Measurements from ENCODE around the gene MGLL.

The MGLL gene

DNA sequence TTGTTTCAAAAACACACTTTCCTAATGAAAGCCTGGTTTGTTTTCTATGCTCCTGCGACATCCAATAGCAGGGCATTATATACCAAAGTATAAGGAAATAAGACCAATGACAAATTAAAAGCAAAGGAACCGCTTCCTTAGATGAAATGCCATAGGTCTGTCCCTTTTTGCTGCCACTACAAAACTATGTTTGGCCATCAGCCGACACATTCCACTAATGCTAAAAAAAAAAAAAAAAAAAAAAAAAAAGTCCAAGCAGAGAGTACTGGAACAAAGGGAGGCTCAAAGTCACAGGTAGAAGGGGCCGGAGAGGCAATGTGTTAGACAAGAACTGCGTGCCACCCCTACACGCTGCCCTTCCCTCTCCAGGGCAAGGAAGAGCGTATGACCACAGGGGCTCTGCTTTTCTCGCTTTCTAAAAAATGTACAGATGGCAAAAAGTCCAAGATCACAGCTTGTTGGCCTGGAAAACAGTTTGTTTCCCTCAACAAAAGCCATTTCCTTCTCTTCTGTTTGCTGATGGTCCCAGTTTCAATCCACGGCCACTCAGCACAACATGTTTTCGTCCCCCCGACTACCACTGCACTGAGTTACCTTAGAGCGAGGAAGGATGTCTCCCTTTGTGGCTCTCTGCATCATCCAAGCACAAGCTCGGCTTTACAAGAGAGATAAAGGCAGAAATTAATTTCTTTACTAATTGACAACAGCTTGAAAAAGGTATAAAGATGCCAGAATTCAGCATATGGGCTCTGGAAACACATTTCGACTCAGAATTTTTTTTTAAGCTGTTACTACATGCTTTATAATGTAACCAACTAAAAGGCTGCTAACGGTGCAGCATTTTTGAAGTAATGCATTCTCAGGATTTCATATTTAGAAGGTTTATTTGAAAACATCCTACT is 78.7 kb downstream of the MGLL start:
- no peak for DNase-seq (ENCODE audit: low read depth in 1 of 2, low spot score in 1 of 2)

DNA sequence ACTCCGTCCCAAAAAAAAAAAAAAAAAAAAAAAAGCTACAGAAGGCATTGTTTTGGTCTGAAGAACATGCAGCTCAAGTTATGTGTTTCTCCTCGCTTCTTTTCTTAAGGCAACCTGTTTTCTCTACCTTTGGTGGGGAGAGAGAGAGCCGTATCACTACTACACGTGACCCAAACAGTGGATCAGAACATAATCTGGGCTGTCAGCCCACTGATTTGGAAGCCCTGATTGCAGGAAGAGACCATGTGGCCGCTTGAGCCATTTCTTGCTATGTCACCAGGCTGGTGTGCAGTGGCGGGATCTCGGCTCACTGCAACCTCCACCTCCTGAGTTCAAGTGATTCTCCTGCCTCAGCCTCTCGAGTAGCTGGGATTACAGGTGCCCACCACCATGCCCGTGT is 79.7 kb downstream of the MGLL start:
- no peak for DNase-seq (ENCODE audit: low read depth in 1 of 2, low spot score in 1 of 2)

DNA sequence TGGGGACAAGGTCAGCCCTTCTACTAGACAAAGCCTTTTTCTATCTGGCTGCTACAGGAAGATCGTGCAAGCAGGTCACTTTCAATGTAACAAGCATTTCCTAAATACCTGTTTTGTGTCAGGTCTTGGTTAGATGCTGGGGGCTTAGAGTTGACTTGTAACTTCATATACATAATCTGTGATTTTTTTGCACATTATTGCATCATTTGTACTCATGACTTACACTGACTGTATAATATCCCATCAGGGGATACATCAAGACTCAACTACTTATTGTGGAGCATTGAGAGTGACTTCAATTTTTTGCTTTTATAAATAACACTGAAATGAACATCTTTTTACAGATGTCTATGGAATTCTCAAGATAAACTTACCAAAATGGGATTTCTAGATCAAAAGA is 80.6 kb downstream of the MGLL start:
- DNase-seq (ENCODE audit: low read depth in 1 of 2, low spot score in 1 of 2): no peak

DNA sequence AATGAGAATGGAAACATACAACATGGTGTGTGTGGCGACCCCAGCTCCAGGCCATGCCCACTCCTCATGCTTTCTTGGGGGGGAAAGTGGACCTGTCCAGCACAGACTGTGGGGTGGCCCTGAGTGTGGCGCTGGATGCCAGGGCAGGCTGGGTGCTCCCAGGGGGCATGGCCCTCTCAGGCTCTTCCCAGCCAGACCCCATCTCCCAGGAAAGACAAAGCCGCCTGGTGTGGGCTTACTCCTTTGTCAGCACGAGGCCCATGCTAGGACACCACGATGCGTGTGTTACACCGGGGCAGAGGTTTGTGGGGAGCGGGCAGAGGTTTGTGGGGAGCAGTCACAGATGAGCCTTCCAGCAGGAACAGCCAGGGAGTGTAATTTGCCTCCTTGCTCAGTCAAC is 81.1 kb downstream of the MGLL start:
- DNase-seq (ENCODE audit: low read depth in 1 of 2, low spot score in 1 of 2): no peak

DNA sequence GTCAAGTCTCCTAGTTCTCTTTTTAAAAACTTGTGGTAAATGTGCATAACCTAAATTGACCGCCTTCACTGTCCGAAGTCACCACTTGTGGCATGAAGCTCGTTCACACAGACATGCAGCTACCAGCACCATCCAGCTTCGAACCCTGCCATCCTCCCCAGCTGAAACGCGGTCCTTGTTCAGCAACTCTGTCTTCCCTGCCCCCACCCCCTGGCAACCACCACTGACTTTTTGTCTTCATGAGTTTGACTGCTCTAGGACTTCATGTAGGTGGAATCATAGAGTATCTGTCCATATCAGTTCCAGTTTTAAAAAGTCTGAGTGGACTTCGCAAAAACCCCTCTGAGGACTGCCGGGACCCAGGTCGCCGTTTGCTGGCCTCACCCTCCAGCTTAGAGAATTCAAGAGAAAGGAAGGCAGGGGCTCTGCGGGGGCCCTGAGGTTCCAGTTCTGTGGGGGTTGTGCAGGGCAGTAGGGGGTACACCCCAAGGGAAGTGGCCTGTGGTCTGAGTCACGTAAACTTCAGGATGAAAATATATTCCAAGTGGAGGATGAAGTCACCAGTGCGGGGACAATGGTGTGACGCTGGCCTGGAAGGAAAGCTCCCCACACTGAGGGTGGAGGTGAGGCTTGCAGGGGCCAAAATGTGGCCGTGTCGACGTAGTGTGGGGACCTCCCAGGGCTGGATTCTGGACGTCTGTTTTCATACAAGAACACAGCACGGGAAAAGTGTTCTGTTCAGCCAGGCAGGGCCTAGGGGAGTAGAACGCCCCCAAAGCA is 82.0 kb downstream of the MGLL start:
- DNase-seq (ENCODE audit: low read depth in 1 of 2, low spot score in 1 of 2): no peak

DNA sequence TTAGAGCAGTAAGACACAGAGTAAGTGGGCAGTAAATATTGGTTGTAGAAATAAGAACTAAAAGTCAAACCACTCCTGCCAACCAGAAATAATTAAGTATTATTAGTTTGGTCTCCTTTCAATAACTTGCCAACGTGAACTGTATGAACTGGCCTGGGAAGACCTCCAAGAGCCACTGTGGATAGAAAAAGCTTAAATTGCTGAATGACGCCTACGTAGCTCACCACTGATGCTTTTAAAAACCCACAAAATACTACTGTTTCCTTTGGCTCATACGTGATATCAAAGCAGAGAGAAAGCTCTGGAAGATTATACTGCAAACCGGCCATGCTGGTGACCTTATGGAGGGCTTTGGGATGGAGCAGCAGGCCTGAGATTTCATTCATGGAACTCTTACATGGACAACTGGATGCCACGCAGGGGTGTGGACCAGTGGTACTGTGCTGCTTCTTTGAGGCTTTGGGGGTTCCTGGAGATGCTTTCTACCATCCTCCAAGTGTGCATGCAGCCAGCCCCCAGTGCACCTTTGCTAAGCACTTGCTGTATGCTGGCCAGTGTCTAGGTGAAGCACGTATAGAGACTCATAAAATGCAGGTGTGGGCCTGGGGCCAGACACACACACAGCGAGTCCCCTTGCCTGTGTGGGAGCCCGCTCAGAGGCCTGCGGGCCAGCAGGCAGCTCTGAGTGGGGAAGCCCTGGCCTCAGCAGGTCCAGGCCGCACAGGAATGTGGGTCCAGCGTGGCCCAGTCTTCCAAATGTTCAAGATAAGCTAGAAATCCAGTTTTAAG is 82.8 kb downstream of the MGLL start:
- DNase-seq (ENCODE audit: low read depth in 1 of 2, low spot score in 1 of 2): no peak

DNA sequence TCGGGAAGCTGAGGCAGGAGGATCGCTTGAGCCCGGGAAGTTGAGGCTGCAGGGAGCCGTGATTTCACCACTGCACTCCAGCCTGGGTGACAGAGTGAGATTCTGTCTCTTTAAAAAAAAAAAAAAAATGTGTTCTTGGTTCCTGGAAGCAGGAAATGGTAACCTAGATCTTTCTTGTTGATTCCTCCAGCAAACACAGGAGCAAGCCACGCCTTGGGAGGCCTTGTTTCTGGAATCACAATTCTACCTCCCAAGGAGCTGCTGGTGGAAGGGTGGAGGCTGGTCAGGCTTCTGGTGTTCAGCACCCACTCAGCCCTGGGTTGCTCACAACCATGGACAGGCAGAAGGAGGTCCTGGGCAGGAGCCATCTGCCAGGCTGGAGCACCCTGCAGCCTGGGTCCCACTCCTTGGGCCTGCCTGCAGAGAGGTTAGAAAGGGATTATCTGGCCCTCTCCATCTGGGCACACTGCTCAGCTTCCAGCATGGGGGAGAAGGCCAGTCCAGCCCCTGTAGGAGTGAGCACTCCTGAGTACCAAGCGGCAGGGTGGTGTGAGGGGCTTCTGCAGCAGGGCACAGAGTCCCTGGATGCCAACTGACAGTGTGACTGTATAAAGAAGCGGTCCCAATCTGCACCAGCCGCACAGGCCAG is 84.0 kb downstream of the MGLL start:
- no peak for DNase-seq (ENCODE audit: low read depth in 1 of 2, low spot score in 1 of 2)

DNA sequence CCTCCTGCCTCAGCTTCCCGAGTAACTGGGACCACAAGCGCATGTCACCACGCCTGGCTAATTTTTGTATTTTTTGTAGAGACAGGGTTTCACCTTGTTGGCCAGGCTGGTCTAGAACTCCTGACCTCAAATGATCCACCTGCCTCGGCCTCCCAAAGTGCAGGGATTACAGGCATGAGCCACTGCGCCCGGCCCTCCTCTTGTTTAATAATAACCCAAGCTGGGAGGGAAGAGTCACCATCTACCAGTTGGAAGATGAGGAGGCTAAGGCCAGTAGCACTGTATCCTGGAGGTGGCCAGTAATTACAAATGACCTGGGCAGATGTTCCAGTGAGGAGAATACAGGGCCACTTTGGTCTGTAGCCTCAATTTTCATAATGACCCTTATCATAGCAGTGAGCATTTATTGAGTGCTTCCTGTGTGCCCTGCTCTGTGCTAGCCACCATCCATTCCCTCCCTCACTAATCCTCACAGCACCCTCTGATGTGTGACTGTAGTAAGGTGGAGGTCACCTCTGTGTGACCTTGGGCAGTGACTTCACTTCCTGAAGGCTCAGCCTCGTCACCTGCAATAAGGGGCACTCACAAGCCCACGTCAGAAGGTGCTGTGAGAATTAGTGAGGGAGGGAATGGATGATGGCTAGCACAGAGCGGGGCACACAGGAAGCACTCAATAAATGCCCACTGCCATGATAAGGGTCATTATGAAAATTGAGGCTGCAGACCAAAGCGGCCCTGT is 85.3 kb downstream of the MGLL start:
- no peak for DNase-seq (ENCODE audit: low read depth in 1 of 2, low spot score in 1 of 2)

DNA sequence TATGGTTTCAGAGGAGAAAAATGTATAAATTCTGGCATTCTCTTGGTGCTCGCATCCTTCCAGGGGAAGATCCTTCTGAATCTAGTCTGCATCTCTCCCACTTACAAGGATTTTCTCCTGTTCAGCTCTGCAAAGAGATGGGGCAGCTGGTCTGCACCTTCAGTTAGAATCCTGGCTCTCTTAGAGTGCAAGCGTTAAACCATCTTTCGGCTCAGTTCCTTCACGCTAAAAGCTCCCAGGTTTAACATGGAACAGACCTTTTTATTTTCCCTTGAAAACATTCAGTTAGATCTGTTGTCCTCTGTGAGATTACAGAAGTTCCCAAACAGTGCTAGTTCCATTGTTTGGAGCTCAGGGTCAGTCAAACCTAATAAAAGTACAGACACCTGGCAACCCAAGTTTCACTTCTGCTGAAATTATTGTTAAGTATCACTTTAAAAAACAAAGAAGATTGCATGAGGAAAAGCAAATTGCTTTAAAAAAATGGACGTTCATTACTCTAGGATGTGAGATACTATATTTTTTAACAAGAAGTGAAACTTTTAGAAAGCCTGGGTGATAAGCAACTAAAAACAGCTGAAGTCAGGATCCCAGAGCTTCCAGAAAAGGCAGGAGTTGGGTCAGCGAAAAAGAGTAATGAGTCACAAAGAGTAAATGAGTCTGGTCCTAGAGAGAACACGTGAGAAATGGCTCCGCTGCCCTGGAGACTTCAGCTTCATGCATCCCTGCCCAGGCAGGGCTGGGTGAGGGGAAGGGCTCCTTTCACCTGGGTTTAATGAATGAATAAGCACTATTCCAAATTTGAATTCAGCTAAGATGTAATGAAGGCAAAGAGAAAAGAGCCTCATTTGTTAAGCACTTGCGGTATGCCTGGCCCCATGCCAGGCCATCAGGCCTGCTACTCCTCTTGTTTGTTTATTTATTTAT is 86.3 kb downstream of the MGLL start:
- no peak for DNase-seq (ENCODE audit: low read depth in 1 of 2, low spot score in 1 of 2)

DNA sequence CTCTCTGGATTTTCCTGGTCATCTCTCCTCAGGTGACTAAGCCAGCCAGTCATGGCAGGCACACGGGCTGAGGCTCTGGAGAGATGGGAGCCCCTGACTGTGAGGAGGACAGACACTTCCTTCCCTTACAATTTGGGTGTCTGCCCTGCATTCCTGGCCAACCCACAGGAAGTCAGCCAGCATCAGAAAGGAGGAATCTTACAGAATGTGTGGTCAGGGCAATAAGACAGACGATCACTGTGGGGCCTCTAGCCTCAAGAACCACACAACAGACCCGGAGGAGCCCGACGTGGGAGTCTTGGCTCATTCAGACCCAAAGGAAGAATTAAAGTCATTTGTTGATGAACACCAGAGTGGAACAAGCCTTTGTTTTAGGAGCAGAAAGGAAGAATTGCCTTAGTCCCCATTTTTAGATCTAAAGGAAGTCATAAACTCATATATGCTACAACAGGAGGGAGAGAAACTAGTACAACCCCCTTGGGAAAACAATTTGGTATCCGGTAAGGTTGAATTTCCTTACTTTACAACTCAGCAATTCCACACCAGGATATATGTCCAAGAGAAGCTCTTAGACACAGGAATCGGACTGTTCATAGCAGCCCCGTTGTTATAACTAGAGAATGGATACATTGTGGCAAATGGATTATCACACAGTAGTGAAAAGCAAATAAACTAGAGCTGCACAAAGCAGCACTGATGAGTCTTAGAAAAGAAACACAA is 87.4 kb downstream of the MGLL start:
- no peak for DNase-seq (ENCODE audit: low read depth in 1 of 2, low spot score in 1 of 2)

DNA sequence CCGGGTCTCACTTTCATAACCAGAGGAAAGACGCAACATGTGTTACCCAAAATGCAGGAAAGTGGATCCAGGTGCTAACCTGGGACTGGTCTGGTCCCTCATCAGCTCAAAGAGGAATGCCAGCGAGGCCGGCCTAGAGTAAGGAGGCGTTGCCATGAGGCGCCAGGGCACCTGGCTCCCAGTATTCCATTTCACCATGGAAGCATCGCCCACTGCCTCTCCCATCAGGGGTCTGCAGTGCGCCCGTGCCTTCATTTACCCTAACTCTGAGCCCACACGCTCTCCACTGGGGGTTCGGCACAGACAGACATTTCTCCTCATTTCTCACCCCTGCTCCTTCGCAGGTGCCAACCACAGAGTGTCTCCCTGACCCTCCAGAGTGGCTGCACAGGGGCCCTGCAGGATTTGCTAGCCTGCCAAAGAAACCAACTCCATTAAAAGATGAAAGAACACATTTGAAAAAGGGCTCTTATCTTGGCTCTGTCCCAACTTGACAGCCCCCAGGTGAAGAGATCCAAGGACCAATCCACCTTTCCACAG is 88.1 kb downstream of the MGLL start:
- DNase-seq (ENCODE audit: low read depth in 1 of 2, low spot score in 1 of 2): no peak

DNA sequence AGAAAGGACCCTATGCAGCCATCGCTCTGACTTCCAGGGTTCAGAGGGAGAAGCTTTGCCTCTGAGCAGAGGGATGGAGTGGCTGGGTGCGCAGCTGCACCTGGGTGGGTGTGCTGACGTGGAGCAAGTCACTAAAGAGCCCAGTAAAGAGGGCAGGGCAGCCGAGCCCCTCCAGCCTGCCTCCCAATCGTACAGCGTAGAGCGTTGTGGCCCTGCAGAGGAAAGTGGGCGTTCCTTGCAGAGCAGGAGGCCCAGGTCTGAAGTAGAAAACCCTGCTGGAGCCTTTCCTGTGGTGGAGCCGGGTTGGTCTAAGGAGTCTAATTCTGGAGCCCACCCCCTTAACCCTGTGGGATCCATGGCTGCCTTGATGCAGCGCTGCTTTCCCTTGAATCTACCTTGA is 88.5 kb downstream of the MGLL start:
- DNase-seq (ENCODE audit: low read depth in 1 of 2, low spot score in 1 of 2): no peak

DNA sequence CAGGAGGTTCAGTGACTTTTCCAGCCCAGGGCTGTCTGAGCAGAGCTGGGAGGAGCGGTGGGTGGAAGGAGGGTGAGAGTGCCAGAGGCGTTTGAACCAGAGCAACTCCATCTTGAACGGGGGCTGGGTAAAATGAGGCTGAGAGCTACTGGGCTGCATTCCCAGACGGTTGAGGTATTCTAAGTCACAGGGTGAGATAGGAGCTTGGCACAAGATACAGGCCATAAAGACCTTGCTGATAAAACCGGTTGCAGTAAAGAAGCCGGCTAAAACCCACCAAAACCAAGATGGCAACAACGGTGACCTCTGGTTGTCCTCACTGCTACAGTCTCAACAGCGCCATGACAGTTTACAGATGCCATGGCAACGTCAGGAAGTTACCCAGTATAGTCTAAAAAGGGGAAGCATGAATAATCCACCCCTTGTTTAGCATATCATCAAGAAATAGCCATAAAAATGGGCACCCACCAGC is 89.4 kb downstream of the MGLL start:
- DNase-seq (ENCODE audit: low read depth in 1 of 2, low spot score in 1 of 2): no peak

DNA sequence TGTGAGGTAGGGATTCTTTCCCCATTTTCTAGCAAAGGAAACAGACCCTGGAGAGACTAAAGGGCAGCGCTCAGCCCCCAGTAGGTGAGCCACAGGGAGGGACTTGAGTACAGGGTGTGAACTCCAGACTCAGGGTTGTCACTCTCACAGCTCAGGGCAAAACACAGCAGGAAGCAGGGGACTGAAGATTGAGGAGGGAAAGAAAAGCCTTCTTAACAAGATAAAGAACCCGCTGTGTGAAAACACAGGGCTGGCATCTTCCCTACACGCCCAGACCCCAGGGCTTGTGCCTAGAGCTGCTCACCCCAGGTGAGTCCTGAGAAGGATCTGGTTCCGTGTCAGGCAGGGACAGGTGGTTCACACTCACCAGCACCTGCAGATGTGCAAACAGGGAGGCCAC is 90.0 kb downstream of the MGLL start:
- DNase-seq (ENCODE audit: low read depth in 1 of 2, low spot score in 1 of 2): no peak

DNA sequence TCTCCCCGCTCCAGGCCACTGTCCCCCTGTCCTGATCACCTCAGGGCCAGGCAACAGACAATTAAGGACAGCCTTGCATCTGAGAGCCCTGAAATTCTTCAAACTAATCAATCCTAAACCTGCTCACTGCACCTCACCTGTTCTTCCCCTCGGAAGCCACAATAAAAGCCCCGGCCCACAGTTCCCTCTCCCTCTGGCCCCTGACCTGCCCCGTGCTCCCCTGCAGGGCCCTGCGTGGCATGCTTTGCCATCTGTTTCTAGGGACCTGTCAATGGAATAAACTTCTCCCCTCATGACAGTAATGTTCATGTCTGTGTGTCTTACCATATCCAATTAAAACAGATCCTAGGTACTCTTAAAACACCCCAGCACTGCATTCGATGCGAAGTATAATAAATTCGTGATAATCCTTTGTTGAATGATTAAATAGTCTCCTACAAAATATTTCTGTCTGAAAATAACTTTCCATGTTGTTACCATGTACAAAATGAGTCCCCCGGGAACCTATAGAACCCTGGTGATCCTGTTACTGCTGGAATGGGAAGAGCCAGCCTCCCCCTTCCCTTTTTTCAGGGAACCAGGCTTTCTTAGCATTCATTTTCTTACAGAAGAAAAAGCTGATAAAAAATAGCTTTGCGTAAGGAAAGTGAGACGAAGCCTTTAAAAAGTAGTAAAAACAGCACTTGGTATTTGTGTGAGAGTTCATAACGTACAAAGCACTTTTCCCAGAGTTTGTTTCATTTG is 90.6 kb downstream of the MGLL start:
- DNase-seq (ENCODE audit: low read depth in 1 of 2, low spot score in 1 of 2): no peak

DNA sequence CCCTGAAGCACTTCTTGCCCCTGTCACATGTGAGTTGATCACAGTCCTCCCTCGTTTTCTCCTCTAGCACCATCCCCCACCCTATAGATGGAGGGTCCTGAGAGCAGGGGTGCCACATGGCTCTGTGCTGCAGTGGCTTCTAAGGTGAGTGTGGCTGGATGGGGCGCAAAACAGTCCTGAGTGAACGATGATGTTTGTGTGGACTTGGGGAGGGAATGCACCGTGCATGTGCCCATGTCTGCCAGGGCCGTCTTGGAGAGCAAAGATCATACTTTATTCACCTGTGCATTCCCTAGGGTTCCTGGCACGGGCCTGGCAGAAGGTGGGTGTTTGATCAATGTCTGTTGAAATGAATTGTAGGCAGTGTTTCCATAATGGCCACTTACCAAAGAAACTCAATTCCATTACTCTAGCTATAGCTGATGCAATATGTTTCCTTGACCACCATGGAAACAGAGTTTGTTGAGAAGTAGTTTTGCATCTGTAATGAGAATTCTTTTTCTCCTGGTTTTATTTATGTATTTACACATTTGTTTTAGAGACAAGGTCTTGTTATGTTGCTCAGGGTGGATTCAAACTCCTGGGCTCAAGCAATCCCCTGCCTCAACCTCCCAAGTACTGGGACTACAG is 91.5 kb downstream of the MGLL start:
- DNase-seq (ENCODE audit: low read depth in 1 of 2, low spot score in 1 of 2): no peak

DNA sequence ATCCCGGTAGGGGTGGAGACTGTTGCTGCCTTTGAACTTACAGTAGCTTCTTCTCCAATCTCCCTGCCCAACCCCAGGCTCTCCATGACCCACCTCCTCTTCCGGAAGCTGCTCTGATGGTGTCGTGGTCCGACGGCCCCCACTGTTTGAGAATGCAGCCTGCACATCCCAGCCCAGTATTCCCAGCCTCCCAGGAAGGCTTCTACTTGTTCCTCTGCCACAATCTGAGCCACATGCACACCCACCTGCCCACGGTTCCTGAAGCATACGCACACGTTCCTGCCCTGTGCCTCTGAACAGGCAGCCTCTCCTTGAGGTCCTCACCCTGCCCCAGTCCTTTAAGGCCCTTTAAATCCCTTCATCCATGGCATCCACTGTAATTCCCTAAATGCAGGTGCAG is 92.1 kb downstream of the MGLL start:
- DNase-seq (ENCODE audit: low read depth in 1 of 2, low spot score in 1 of 2): no peak
